Measurements from ENCODE around the gene ZNF454. TPM values are rescaled to one million over a fixed set of nuclear protein-coding genes. Genes with fewer than 3 reads are reported as not detected.

Gene ZNF454
- 4.3 to 5.1 TPM (median 4.9 TPM) in 3 replicates for total RNA-seq (2021)
- Bru-seq, nascent RNA, result percentile 58 among the genes with signal in this experiment
- long read RNA-seq, experiment 1, partial matches to known transcripts, result 0 of 10 reads
- long read RNA-seq, experiment 1, other reads (novel, unspliced or antisense), result 5 of 10 reads
- long read RNA-seq, experiment 2, partial matches to known transcripts, result 1 of 4 reads
- long read RNA-seq, experiment 2, other reads (novel, unspliced or antisense), result 3 of 4 reads
- long read RNA-seq, experiment 3, partial matches to known transcripts, result 0 of 3 reads
- long read RNA-seq, experiment 3, other reads (novel, unspliced or antisense), result 2 of 3 reads

DNA sequence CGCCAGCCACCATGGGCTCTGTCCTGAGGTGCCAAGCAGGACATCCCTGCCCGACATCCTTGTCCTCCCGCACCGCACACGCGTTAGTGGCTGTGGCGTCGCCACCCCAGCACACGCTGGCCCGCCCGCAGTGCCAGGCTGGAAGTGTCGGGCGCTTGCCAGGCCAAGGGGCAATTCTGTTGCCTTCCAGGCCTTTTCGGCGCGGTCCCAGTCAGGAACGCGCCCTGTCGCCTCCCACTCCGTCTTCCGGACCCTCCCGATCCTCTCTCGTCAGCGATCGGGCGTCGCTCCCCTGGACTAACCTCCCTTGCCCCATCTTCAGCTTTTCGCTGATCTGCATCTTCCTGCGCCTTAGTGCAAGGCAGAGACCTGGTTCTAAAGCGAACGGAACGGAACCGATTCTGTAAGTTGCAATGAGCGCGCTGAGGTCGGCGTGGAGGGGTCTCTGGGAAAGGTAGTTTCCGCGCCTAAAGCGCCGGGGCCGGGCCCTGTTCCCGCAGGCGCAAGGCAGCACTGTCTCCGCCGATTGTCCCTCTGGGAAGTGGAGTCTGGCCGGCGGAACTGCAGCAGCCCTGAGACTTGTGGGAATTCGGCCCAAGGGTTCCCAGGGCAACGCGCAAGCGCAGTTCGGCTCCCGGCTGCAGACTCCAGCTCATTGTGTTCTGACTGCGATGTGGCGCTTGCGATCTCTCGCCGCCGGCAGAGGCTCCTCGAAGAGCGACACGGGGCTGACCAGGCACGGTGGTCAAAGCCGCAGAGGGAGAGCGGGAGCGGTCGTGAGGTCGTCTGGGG lies at the start of gene ZNF454:
Gene ZNF454 (plus strand): TSS at position 630 of the 792 bp plus-strand sequence. CDS start 1,594 bp downstream, outside the sequence.
- H3K27me3 Mint-ChIP-seq (ENCODE audit: low read depth), result peaks cover 43% of the 10 kb centered on the region
- TF ChIP-seq ZNF219 (CRISPR knock-in tag; IDR thresholded peaks at IDR 0.05; ENCODE audit: borderline replicate concordance), result 0 out of 2 replicates have a peak, but pooled peaks have one; percentile 67
- TF ChIP-seq, protein P1, sequence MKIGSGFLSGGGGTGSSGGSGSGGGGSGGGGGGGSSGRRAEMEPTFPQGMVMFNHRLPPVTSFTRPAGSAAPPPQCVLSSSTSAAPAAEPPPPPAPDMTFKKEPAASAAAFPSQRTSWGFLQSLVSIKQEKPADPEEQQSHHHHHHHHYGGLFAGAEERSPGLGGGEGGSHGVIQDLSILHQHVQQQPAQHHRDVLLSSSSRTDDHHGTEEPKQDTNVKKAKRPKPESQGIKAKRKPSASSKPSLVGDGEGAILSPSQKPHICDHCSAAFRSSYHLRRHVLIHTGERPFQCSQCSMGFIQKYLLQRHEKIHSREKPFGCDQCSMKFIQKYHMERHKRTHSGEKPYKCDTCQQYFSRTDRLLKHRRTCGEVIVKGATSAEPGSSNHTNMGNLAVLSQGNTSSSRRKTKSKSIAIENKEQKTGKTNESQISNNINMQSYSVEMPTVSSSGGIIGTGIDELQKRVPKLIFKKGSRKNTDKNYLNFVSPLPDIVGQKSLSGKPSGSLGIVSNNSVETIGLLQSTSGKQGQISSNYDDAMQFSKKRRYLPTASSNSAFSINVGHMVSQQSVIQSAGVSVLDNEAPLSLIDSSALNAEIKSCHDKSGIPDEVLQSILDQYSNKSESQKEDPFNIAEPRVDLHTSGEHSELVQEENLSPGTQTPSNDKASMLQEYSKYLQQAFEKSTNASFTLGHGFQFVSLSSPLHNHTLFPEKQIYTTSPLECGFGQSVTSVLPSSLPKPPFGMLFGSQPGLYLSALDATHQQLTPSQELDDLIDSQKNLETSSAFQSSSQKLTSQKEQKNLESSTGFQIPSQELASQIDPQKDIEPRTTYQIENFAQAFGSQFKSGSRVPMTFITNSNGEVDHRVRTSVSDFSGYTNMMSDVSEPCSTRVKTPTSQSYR (CRISPR knock-in tag; IDR thresholded peaks at IDR 0.05), result 0 out of 2 replicates have a peak, but pooled peaks have one; percentile 70
- TF ChIP-seq OVOL2 (CRISPR knock-in tag; IDR thresholded peaks at IDR 0.05; ENCODE audit: borderline replicate concordance), result no peak
- peak; percentile 64 for TF ChIP-seq AFF4 (CRISPR knock-in tag; IDR thresholded peaks at IDR 0.05; ENCODE audit: borderline replicate concordance)
- TF ChIP-seq, protein P2, sequence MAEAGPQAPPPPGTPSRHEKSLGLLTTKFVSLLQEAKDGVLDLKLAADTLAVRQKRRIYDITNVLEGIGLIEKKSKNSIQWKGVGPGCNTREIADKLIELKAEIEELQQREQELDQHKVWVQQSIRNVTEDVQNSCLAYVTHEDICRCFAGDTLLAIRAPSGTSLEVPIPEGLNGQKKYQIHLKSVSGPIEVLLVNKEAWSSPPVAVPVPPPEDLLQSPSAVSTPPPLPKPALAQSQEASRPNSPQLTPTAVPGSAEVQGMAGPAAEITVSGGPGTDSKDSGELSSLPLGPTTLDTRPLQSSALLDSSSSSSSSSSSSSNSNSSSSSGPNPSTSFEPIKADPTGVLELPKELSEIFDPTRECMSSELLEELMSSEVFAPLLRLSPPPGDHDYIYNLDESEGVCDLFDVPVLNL (CRISPR knock-in tag; IDR thresholded peaks at IDR 0.05; ENCODE audit: borderline replicate concordance, low read depth), result no peak; the same call in 1 of the 2 replicates
- TF ChIP-seq PRRX2 (CRISPR knock-in tag; IDR thresholded peaks at IDR 0.05), result no peak
- TF ChIP-seq, protein P3, sequence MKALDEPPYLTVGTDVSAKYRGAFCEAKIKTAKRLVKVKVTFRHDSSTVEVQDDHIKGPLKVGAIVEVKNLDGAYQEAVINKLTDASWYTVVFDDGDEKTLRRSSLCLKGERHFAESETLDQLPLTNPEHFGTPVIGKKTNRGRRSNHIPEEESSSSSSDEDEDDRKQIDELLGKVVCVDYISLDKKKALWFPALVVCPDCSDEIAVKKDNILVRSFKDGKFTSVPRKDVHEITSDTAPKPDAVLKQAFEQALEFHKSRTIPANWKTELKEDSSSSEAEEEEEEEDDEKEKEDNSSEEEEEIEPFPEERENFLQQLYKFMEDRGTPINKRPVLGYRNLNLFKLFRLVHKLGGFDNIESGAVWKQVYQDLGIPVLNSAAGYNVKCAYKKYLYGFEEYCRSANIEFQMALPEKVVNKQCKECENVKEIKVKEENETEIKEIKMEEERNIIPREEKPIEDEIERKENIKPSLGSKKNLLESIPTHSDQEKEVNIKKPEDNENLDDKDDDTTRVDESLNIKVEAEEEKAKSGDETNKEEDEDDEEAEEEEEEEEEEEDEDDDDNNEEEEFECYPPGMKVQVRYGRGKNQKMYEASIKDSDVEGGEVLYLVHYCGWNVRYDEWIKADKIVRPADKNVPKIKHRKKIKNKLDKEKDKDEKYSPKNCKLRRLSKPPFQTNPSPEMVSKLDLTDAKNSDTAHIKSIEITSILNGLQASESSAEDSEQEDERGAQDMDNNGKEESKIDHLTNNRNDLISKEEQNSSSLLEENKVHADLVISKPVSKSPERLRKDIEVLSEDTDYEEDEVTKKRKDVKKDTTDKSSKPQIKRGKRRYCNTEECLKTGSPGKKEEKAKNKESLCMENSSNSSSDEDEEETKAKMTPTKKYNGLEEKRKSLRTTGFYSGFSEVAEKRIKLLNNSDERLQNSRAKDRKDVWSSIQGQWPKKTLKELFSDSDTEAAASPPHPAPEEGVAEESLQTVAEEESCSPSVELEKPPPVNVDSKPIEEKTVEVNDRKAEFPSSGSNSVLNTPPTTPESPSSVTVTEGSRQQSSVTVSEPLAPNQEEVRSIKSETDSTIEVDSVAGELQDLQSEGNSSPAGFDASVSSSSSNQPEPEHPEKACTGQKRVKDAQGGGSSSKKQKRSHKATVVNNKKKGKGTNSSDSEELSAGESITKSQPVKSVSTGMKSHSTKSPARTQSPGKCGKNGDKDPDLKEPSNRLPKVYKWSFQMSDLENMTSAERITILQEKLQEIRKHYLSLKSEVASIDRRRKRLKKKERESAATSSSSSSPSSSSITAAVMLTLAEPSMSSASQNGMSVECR (CRISPR knock-in tag; IDR thresholded peaks at IDR 0.05; ENCODE audit: borderline replicate concordance), result peak; percentile 91
- TF ChIP-seq ZBTB43 (CRISPR knock-in tag; IDR thresholded peaks at IDR 0.05), result peak; percentile 56; the same call in 1 of the 2 replicates
- TF ChIP-seq TEAD4 (CRISPR knock-in tag; IDR thresholded peaks at IDR 0.05), result peak; percentile 87
- TF ChIP-seq, protein P4, sequence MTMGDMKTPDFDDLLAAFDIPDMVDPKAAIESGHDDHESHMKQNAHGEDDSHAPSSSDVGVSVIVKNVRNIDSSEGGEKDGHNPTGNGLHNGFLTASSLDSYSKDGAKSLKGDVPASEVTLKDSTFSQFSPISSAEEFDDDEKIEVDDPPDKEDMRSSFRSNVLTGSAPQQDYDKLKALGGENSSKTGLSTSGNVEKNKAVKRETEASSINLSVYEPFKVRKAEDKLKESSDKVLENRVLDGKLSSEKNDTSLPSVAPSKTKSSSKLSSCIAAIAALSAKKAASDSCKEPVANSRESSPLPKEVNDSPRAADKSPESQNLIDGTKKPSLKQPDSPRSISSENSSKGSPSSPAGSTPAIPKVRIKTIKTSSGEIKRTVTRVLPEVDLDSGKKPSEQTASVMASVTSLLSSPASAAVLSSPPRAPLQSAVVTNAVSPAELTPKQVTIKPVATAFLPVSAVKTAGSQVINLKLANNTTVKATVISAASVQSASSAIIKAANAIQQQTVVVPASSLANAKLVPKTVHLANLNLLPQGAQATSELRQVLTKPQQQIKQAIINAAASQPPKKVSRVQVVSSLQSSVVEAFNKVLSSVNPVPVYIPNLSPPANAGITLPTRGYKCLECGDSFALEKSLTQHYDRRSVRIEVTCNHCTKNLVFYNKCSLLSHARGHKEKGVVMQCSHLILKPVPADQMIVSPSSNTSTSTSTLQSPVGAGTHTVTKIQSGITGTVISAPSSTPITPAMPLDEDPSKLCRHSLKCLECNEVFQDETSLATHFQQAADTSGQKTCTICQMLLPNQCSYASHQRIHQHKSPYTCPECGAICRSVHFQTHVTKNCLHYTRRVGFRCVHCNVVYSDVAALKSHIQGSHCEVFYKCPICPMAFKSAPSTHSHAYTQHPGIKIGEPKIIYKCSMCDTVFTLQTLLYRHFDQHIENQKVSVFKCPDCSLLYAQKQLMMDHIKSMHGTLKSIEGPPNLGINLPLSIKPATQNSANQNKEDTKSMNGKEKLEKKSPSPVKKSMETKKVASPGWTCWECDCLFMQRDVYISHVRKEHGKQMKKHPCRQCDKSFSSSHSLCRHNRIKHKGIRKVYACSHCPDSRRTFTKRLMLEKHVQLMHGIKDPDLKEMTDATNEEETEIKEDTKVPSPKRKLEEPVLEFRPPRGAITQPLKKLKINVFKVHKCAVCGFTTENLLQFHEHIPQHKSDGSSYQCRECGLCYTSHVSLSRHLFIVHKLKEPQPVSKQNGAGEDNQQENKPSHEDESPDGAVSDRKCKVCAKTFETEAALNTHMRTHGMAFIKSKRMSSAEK (CRISPR knock-in tag; IDR thresholded peaks at IDR 0.05; ENCODE audit: borderline replicate concordance), result no peak
- TF ChIP-seq, protein P5, sequence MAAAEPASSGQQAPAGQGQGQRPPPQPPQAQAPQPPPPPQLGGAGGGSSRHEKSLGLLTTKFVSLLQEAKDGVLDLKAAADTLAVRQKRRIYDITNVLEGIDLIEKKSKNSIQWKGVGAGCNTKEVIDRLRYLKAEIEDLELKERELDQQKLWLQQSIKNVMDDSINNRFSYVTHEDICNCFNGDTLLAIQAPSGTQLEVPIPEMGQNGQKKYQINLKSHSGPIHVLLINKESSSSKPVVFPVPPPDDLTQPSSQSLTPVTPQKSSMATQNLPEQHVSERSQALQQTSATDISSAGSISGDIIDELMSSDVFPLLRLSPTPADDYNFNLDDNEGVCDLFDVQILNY (CRISPR knock-in tag; IDR thresholded peaks at IDR 0.05), result peak; percentile 18; the same call in 1 of the 2 replicates
- TF ChIP-seq ESRRA (CRISPR knock-in tag; IDR thresholded peaks at IDR 0.05; ENCODE audit: borderline replicate concordance), result peak; percentile 59
- no peak for TF ChIP-seq ZMAT4 (CRISPR knock-in tag; IDR thresholded peaks at IDR 0.05)

More for the DNA sequence above, at the start of gene ZNF454:
- Mint-ChIP-seq H3K36me3 (peaks cover 80% of the 10 kb centered on the region), H3K4me1 (peaks cover 10% of the 10 kb centered on the region), H3K4me3 (peak within 1 kb of the TSS; percentile 96), H3K27ac (peak within 1 kb of the TSS; percentile 97), H3K9me3 (peaks cover 71% of the 10 kb centered on the region)
- peak; percentile 98 for ATAC-seq
- CTCF ChIA-PET, result interaction anchor here (1.0 to 1.4 kb wide), 2 partner anchors 119 to 203 kb away, joined by 3 to 7 read pairs; partner anchors contain the start of gene ZNF354C
- peak; percentile 94 for DNase-seq (ENCODE audit: low spot score)
- POLR2A ChIA-PET, result interaction anchor here (0.7 to 1.0 kb wide), 2 partner anchors 81 to 108 kb away, joined by 3 to 4 read pairs; partner anchors contain the start of gene ZNF354B
